Central memory CD4-positive, alpha-beta T cell (primary cell): Measurements from ENCODE around the gene SLC18A2.

Experiments
- DNase-seq: peaks from one replicate; pipeline ENCODE4 v3.0.0; 2022

Gene SLC18A2

GRCh38 chr10:117239051-117239450, 1.9 kb upstream of the SLC18A2 start:
- DNase-seq = no peak

GRCh38 chr10:117239721-117240620, 943 bp upstream of the SLC18A2 start:
- no peak for DNase-seq

- DNase-seq = no peak
Measured at GRCh38 chr10:117241541-117242462, 888 bp downstream of the SLC18A2 start.

GRCh38 chr10:117242463-117242832, 1.5 kb downstream of the SLC18A2 start:
- DNase-seq = no peak

GRCh38 chr10:117246997-117247671, 6.2 kb downstream of the SLC18A2 start:
- DNase-seq = no peak

GRCh38 chr10:117248750-117249465, 8.0 kb downstream of the SLC18A2 start:
- DNase-seq = no peak

GRCh38 chr10:117249493-117250093, 8.7 kb downstream of the SLC18A2 start:
- no peak for DNase-seq

- no peak for DNase-seq
Measured at GRCh38 chr10:117250411-117250810, 9.5 kb downstream of the SLC18A2 start.

GRCh38 chr10:117253908-117254307, 13.0 kb downstream of the SLC18A2 start:
- DNase-seq = no peak

GRCh38 chr10:117254338-117254737, 13.4 kb downstream of the SLC18A2 start:
- DNase-seq = no peak

- no peak for DNase-seq
Measured at GRCh38 chr10:117254774-117255735, 14.1 kb downstream of the SLC18A2 start.

- DNase-seq = no peak
Measured at GRCh38 chr10:117255835-117256460, 15.0 kb downstream of the SLC18A2 start.

GRCh38 chr10:117256910-117257309, 16.0 kb downstream of the SLC18A2 start:
- no peak for DNase-seq

- DNase-seq = no peak
Measured at GRCh38 chr10:117257721-117258120, 16.8 kb downstream of the SLC18A2 start.

- DNase-seq = no peak
Measured at GRCh38 chr10:117259279-117259678, 18.4 kb downstream of the SLC18A2 start.

- DNase-seq = no peak
Measured at GRCh38 chr10:117260084-117260483, 19.2 kb downstream of the SLC18A2 start.

GRCh38 chr10:117261501-117261900, 20.6 kb downstream of the SLC18A2 start:
- DNase-seq = no peak

- no peak for DNase-seq
Measured at GRCh38 chr10:117262291-117262902, 21.5 kb downstream of the SLC18A2 start.

GRCh38 chr10:117262903-117263293, 22.0 kb downstream of the SLC18A2 start:
- DNase-seq = no peak

- no peak for DNase-seq
Measured at GRCh38 chr10:117264782-117265181, 23.9 kb downstream of the SLC18A2 start.
